Measurements from ENCODE around the gene ESRRA.

DNA sequence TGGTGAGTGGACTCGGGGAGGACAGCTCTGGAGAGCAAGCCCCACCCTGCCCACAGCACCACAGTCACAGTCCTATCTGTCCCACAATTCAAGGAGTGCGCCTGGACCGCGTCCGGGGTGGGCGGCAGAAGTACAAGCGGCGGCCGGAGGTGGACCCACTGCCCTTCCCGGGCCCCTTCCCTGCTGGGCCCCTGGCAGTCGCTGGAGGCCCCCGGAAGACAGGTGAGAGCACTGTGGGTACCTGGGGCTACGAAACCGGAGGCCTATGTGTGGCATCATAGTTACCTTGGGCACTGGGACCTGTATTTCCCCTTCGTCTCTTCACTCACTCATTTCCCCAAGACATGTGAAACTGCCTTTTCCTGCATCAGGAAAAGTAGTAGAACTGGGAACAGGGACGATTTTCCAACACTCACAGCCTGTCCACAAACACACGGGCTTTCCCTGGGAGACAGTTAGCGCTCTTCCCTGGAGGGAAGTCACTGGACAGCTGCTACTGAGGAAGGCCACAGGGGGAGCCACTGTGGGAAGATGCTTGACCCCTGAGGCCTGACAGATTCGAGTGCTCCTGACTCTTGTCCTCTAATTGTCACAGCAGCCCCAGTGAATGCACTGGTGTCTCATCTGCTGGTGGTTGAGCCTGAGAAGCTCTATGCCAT, 9.0 kb downstream of the ESRRA start:
- TF ChIP-seq NFRKB (IDR thresholded peaks at IDR 0.05) (no peak), SUZ12 (IDR thresholded peaks at IDR 0.05) (no peak), LEF1 (IDR thresholded peaks at IDR 0.05; ENCODE audit: borderline replicate concordance) (no peak), CTBP1 (IDR thresholded peaks at IDR 0.05; ENCODE audit: borderline replicate concordance) (no peak), SP1 (IDR thresholded peaks at IDR 0.05) (no peak), ELF4 (IDR thresholded peaks at IDR 0.05) (no peak), FOXA1 (IDR thresholded peaks at IDR 0.05) (no peak)
- TF ChIP-seq, protein P1, sequence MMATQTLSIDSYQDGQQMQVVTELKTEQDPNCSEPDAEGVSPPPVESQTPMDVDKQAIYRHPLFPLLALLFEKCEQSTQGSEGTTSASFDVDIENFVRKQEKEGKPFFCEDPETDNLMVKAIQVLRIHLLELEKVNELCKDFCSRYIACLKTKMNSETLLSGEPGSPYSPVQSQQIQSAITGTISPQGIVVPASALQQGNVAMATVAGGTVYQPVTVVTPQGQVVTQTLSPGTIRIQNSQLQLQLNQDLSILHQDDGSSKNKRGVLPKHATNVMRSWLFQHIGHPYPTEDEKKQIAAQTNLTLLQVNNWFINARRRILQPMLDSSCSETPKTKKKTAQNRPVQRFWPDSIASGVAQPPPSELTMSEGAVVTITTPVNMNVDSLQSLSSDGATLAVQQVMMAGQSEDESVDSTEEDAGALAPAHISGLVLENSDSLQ (IDR thresholded peaks at IDR 0.05) = no peak

Measured in HEK293T (cell line).